HG03520 (cell line): ENCODE data around the gene TPR.
"Not testable (repeated sequence)": the region's sequence is repeated elsewhere in the genome, so short reads cannot be mapped to it uniquely, and the experiment has no call there.

Experiments
- ATAC-seq: cut with Tn5 transposase; IDR thresholded peaks from one replicate; pipeline ENCODE4 v1.9.1; 2021; ENCODE audit warnings: mild to moderate bottlenecking, moderate library complexity; ENCODE audit not compliant: unreplicated experiment

The TPR gene

GRCh38 chr1:186375152-186375928 is at the start of gene TPR, which contains the start of gene ODR4:
TPR (minus strand) TSS chr1:186375253; CDS start chr1:186375028, 225 bp downstream.
ODR4 (plus strand) TSS chr1:186375838; CDS start chr1:186379786, 3,948 bp downstream.
- ATAC-seq, result peak; percentile 79

GRCh38 chr1:186424539-186424938 is 49.5 kb upstream of the TPR start:
- no peak for ATAC-seq

GRCh38 chr1:186421446-186421845 is 46.4 kb upstream of the TPR start:
- no peak for ATAC-seq

DNA sequence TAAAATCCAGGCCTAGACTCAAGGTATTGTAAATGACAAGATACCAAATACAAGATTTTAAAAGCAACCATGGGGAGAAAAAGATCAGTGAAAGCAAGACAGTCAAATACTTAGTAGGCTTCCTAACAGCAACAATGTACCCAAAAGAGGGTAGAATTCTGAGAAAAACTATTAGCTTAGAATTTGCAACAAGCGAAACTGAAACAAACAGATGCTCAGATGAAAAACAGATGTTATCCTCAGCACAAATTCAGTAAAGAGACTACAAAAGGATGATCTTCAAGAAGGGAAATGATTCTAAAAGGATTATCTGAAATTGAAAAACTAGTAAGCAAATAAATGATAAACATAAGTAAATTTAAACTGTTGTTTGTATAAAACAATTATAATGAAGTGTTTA is 45.9 kb upstream of the TPR start:
- peak; percentile 85 for ATAC-seq

DNA sequence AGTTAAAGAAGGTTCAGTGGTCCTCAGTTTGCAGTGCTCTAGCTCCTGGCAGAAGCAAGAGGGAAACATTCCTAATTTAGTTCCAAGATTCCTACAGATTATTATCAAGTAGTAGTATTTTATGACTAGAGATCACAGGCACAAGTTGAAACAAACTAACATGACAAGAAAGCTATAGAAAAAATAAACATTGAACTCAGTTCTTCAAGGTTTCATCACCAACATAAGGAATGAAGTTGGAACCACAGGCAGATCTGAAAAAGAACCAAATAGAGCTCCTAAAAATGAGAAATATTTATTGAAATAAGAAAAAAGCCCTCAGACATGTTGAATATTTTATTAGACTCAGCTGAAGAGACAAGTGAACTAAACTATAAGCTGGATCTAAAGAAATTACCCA is 45.3 kb upstream of the TPR start:
- no peak for ATAC-seq

- ATAC-seq, result no peak
These were observed 43.5 kb upstream of the TPR start for GRCh38 chr1:186418503-186418902.

DNA sequence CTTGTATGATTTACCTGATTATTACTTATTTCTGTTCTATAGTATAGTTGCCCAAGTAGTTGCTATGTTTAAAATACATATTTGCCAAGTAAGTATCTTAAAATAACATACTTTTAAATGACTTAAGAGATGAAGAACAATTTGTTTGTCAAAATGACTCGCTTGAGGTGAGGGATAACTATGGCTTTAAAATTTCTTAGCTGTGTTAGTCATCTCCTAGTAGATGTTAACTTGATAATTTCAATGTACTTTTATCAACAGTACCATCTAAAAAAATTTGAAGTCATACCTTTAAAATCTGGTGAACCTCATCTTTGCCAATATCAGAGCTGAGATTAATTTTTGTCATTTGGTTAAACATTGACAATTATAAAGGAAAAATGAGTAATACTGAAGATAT is 38.3 kb upstream of the TPR start:
- ATAC-seq, result no peak

DNA sequence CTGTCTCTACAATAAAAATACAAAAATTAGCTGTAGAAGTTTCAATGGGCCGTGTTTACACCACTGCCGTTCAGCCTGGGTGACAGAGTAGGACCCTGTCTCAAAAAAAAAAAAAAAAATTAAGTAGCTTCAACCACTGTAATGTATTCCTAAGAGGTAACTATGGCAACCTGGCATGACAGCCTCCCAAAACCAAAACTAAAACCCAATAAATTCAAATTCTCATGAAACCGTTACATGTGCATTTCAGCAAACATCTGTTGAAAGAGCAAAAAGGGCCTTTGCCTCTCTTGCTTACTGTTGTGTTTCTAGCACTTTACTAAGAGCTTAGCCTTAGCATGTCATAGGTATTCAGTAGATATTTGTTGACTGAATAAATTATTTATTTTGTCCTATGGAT is 34.0 kb upstream of the TPR start:
- no peak for ATAC-seq

DNA sequence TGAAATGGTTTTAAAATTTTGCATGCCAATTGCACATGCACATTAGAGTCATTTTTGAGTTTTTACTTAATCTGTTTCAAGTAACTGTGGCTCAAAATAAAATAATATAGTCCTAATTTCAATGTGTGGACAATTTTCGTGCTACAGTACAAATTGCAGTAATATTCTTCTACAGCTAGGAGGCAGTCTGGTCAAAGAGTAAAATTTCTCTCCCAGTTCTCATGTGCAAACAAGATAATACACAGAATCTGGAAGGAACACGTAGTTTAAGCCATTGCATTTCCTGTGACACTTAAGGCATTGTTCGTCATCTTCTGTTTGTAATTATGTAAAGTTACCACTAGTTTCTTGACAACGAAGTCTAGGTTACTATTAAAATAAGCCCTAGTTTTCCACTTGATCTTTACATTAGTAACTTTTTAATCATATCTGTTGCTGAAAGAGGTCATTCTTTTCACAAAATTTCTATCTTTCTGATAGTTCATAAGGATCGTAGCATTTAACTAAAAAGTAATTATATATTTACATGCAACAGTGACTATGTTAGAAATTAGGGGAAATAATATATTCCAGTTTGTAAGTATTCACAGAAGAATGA is 29.5 kb upstream of the TPR start:
- peak; percentile 57 for ATAC-seq

GRCh38 chr1:186403632-186404031 is 28.6 kb upstream of the TPR start:
- ATAC-seq, result no peak

- not testable (repeated sequence) for ATAC-seq
These were observed 26.4 kb upstream of the TPR start for GRCh38 chr1:186401446-186401845.

DNA sequence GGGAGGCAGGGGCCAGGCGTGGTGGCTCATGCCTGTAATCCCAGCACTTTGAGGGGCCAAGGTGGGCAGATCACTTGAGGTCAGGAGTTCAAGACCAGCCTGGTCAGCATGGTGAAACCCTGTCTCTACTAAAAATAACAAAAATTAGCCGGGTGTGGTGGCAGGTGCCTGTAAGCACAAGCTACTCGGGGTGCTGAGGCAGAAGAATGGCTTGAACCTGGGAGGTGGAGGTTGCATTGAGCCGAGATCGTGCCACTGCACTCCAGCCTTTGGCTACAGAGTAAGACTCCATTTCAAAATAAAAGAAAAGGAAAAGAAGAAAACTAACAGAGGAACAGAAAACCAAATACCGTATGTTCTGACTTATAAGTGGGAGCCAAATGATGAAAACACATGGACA is 17.7 kb upstream of the TPR start:
- ATAC-seq, result not testable (repeated sequence)

DNA sequence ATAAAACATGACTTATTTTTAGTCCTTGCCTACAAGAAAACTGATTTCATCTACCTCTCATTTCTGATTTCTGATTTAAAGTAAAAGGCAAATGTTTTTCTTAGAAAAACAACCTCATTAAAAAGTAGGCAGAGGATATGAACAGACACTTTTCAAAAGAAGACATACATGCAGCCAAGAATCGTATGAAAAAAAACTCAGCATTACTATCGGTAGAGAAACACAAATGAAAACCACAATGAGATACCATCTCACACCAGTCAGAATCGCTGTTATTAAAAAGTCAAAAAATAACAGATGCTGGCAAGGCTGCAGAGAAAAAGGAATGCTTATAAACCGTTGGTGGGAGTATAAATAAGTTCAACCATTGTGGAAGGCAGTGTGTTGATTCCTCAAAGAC is 16.8 kb upstream of the TPR start:
- ATAC-seq, result no peak

- no peak for ATAC-seq
These were observed 15.9 kb upstream of the TPR start for GRCh38 chr1:186390925-186391324.

DNA sequence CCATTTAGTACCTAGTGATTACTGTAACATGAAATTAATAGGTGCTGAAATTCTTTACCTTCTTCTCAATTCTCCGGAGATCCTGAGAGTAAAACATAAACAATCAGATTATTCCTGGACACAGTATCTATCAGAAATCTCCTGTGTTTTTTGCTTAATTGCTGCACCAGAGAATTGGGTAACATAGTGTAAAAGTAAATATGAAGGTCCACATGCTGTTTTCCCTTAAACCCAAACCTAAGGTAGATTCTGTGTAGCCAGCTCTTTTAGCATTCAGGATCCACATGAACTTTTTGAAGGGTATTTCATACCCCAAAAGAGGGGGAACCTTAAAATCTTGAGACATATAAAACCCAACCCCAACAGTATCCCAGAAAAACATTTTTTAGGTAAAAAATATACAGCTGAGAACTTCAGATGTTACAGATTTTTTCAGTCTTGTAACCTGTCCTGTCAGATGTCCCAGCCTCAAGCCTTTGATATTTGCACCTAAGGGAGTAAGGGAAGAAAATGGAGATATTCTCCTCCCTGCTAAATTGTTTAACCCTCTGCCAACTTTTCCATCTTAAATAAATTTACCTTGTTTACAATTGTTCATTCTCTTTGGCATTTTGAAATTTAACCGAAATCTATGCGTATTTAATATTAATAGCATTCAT is 11.8 kb upstream of the TPR start:
- ATAC-seq, result no peak

- ATAC-seq, result no peak
These were observed 871 bp upstream of the TPR start for GRCh38 chr1:186375929-186376319.

DNA sequence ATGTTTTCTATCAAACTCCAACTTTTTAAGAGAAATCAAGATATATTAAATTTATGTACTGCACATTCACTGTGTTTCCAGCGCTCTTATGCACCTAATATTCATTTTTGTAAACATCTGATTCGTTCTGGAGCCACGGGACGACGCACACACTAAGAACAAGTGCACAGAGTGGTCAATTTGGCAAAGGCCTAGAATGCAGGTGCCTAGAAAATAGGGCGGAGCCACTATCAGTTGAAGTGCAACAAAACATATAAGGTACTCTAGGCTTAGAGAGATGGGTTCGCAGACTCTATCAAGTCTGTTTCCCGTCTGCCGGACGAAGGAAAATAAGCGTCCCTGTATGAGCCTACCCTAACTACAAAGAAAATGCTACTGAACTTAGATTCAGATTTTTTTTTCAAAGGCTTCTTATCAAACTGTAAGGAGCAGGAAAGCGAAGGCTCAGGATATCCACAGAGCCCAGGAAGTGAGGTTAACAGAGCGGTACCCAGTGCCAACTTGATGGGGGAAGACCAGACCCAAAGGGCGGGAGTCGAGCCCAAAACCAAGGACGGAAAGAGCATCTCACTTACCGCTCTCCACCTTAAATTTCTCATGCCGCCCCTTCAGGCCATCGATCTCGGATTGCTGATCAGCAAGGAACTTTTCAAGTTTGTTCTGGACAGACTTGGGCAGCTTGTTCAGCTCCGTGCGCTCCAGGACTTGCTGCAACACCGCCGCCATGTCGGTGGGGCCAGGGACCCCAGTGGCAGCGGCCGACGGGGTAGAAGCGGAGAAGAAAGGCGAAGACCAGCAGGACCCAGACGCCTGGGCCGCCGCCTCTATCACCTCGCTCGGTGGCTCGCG is 526 bp downstream of the TPR start:
- peak; percentile 29 for ATAC-seq

DNA sequence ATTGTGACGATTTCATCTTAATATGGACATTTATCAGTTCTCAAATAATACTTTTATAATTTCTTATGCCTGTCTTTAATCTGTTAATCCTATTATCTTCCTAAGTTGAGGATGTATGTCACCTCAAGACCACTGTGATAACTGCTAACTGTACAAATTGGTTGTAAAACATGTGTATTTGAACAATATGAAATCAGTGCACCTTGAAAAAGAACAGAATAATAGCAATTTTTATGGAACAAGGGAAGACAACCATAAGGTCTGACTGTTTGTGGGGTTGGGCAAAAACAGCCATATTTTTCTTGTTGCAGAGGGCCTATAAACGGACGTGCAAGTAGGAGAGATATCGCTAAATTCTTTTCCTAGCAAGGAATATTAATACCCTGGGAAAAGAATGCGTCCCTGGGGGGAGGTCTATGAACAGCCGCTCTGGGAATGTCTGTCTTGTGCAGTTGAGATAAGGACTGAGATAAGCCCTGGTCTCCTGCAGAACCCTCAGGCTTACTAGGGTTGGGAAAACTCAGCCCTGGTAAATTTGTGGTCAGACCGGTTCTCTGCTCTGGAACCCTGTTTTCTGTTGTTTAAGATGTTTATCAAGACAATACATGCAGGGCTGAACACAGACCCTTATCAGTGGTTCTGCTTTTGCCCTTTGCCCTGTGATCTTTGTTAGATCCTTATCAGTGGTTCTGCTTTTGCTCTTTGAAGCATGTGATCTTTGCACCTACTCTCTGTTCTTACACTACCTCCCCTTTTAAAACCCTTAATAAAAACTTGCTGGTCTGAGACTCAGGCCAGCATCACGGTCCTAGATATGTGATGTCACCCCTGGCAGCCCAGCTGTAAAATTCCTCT is 27.0 kb downstream of the TPR start:
- not testable (repeated sequence) for ATAC-seq

GRCh38 chr1:186340772-186341171 is 34.3 kb downstream of the TPR start:
- no peak for ATAC-seq

GRCh38 chr1:186337554-186337953 is 37.5 kb downstream of the TPR start:
- no peak for ATAC-seq
